ENCODE data around the gene HSPA12A. TPM values are rescaled to one million over a fixed set of nuclear protein-coding genes. Genes with fewer than 3 reads are reported as not detected.

Gene HSPA12A
- total and polyA plus RNA-seq, 2 of the 13 experiments (the other 11 are each of a cell fraction or from before 2014, with no cell fraction given) = 6.4 to 13.6 TPM

GRCh38 chr10:116787893-116788665 is 45.7 kb upstream of the HSPA12A start (continued):
- TF ChIP-seq HNF1B (CRISPR knock-in tag; IDR thresholded peaks at IDR 0.05) (no peak), ATF7-NPFF (CRISPR knock-in tag; IDR thresholded peaks at IDR 0.05; ENCODE audit: low read depth) (no peak), CENPBD1 (CRISPR knock-in tag; IDR thresholded peaks at IDR 0.05; ENCODE audit: borderline replicate concordance, low read depth) (no peak), ZNF225 (CRISPR knock-in tag; IDR thresholded peaks at IDR 0.05) (no peak), HES4 (CRISPR knock-in tag; IDR thresholded peaks at IDR 0.05; ENCODE audit: borderline replicate concordance) (no peak), ZNF333 (CRISPR knock-in tag; IDR thresholded peaks at IDR 0.05; ENCODE audit: borderline replicate concordance) (no peak), THAP11 (CRISPR knock-in tag; IDR thresholded peaks at IDR 0.05) (no peak), HMGXB4 (CRISPR knock-in tag; IDR thresholded peaks at IDR 0.05; ENCODE audit: borderline replicate concordance in 1 of 2, low read depth in 1 of 2) (0 out of 4 replicates have a peak, but pooled peaks of 1 of the 2 experiments have one; percentile 44), GZF1 (CRISPR knock-in tag; IDR thresholded peaks at IDR 0.05) (no peak), NFKB2 (CRISPR knock-in tag; IDR thresholded peaks at IDR 0.05; ENCODE audit: borderline replicate concordance) (peak; percentile 46; the same call in 1 of the 2 replicates), ZNF547 (CRISPR knock-in tag; IDR thresholded peaks at IDR 0.05) (no peak), CHD2 (IDR thresholded peaks at IDR 0.05; ENCODE audit: low read depth, low read length) (no peak), ATF4 (CRISPR knock-in tag; IDR thresholded peaks at IDR 0.05) (no peak), PHF5A (CRISPR knock-in tag; IDR thresholded peaks at IDR 0.05; ENCODE audit: low read depth, unreplicated experiment) (no peak), KDM5A (IDR thresholded peaks at IDR 0.05; ENCODE audit: borderline replicate concordance, low read length) (no peak), TARDBP (CRISPR knock-in tag; IDR thresholded peaks at IDR 0.05) (no peak), ZBTB8A (CRISPR knock-in tag; IDR thresholded peaks at IDR 0.05; ENCODE audit: borderline replicate concordance, low read depth) (no peak), ZNF335 (CRISPR knock-in tag; IDR thresholded peaks at IDR 0.05) (no peak), RARA (CRISPR knock-in tag; IDR thresholded peaks at IDR 0.05) (no peak), ZSCAN29 (CRISPR knock-in tag; conservative IDR thresholded peaks at IDR 0.05) (no peak), DR1 (CRISPR knock-in tag; IDR thresholded peaks at IDR 0.05) (no peak), KLF9 (CRISPR knock-in tag; IDR thresholded peaks at IDR 0.05; ENCODE audit: low read depth) (no peak)
